Activated CD8-positive, alpha-beta memory T cell treated with anti-CD3 and anti-CD28 coated beads, Interleukin-2, amount 50 U/mL, for 1 hour (primary cell): ENCODE results near the gene MORC3.
A peak's percentile ranks its signal among the peaks of the same experiment; 100 is the strongest.
"Not testable (repeated sequence)": the region's sequence is repeated elsewhere in the genome, so short reads cannot be mapped to it uniquely, and the experiment has no call there.

ENCODE experiments used
- DNase-seq: peaks from one replicate; pipeline ENCODE4 v3.0.0-alpha.2; 2020; ENCODE audit errors: extremely low read depth

The MORC3 gene

GRCh38 chr21:36385233-36386030 is 65.4 kb downstream of the MORC3 start, which contains the start of gene CHAF1B:
Gene CHAF1B, plus strand, starts transcription at chr21:36385392. Its CDS starts 745 bp downstream, at chr21:36386137.
- peak; percentile 14 for DNase-seq

GRCh38 chr21:36386031-36386642 is 66.1 kb downstream of the MORC3 start:
- no peak for DNase-seq

GRCh38 chr21:36388096-36388495 is 68.1 kb downstream of the MORC3 start:
- no peak for DNase-seq

GRCh38 chr21:36388835-36389234 is 68.8 kb downstream of the MORC3 start:
- no peak for DNase-seq

GRCh38 chr21:36391649-36392048 is 71.7 kb downstream of the MORC3 start:
- DNase-seq = not testable (repeated sequence)

GRCh38 chr21:36395353-36396111 is 75.5 kb downstream of the MORC3 start:
- DNase-seq = no peak

- DNase-seq = no peak
Observed at GRCh38 chr21:36396325-36396724, 76.3 kb downstream of the MORC3 start.

- DNase-seq = no peak
Observed at GRCh38 chr21:36396971-36397370, 77.0 kb downstream of the MORC3 start.

- DNase-seq = no peak
Observed at GRCh38 chr21:36397606-36398005, 77.6 kb downstream of the MORC3 start.

GRCh38 chr21:36399736-36400135 is 79.7 kb downstream of the MORC3 start:
- DNase-seq = not testable (repeated sequence)

GRCh38 chr21:36400719-36401118 is 80.7 kb downstream of the MORC3 start:
- no peak for DNase-seq

GRCh38 chr21:36402339-36402738 is 82.3 kb downstream of the MORC3 start:
- no peak for DNase-seq

GRCh38 chr21:36403713-36404112 is 83.7 kb downstream of the MORC3 start:
- no peak for DNase-seq

GRCh38 chr21:36408568-36408967 is 88.6 kb downstream of the MORC3 start:
- DNase-seq = no peak

GRCh38 chr21:36411301-36411700 is 91.3 kb downstream of the MORC3 start:
- DNase-seq = no peak

- no peak for DNase-seq
Observed at GRCh38 chr21:36412916-36413315, 92.9 kb downstream of the MORC3 start.

GRCh38 chr21:36415375-36415774 is 95.4 kb downstream of the MORC3 start:
- no peak for DNase-seq

- DNase-seq = no peak
Observed at GRCh38 chr21:36419241-36419640, 99.2 kb downstream of the MORC3 start.

- DNase-seq = no peak
Observed at GRCh38 chr21:36419996-36420395, 100.0 kb downstream of the MORC3 start.

- no peak for DNase-seq
Observed at GRCh38 chr21:36420571-36421339, 100.8 kb downstream of the MORC3 start.

- DNase-seq = no peak
Observed at GRCh38 chr21:36422279-36423098, 102.5 kb downstream of the MORC3 start.
